ENCODE data around the gene SSUH2. TPM values are rescaled to one million over a fixed set of nuclear protein-coding genes. Genes with fewer than 3 reads are reported as not detected.

The SSUH2 gene
- total RNA-seq, 2 experiments from 2014 or later, result 0.16 TPM; not detected in 1

- CTCF ChIA-PET (ENCODE audit: unreplicated experiment), result no interaction called here
- no TSS peak for BruUV-seq (replicated peaks)
These were observed 1.8 kb upstream of the SSUH2 start for GRCh38 chr3:8646313-8646938.

GRCh38 chr3:8645712-8646111, 1.1 kb upstream of the SSUH2 start:
- BruUV-seq (replicated peaks), result no TSS peak
- H3K9me2 ChIP-seq (ENCODE audit: insufficient read depth, low read length), result no peaks in the 10 kb centered on the region
- no peak overlapping the region for H2AFZ ChIP-seq (ENCODE audit: low read length)
- CTCF ChIA-PET (ENCODE audit: unreplicated experiment), result no interaction called here
- no peak overlapping the region for H3K4me2 ChIP-seq (ENCODE audit: low read length)
- intact Hi-C loops (cut with micrococcal nuclease; ENCODE audit: unreplicated experiment), result no loop called here
- DNase-seq (ENCODE audit: low spot score), result no peak
- no peaks in the 10 kb centered on the region for H3K36me3 ChIP-seq (ENCODE audit: insufficient read depth, low read length)
- POLR2A ChIA-PET, result no interaction called here
- no peaks in the 10 kb centered on the region for H3K9me3 ChIP-seq (ENCODE audit: low read length)
- H3K4me3 ChIP-seq (ENCODE audit: low read depth, low read length, poor library complexity, severe bottlenecking), result no peak overlapping the region
- no peak overlapping the region for H3K27ac ChIP-seq (ENCODE audit: low read depth, low read length, poor library complexity, severe bottlenecking)
- no peaks in the 10 kb centered on the region for H3K4me1 ChIP-seq (ENCODE audit: insufficient read depth, low read length, poor library complexity, severe bottlenecking)
- no peak for TF ChIP-seq EZH2phosphoT487 (IDR thresholded peaks at IDR 0.05; ENCODE audit: borderline replicate concordance, low read depth, low read length)
- no peak for TF ChIP-seq CTCF (conservative IDR thresholded peaks at IDR 0.05; ENCODE audit: low read length)
- no peaks in the 10 kb centered on the region for H4K20me1 ChIP-seq (ENCODE audit: insufficient read depth, low read length)
- H3K79me2 ChIP-seq (ENCODE audit: insufficient read depth, low read depth, low read length), result no peaks in the 10 kb centered on the region

More at GRCh38 chr3:8646313-8646938, 1.8 kb upstream of the SSUH2 start:
- Histone ChIP-seq H3K79me2 (ENCODE audit: insufficient read depth, low read depth, low read length) (no peaks in the 10 kb centered on the region), H3K9me2 (ENCODE audit: insufficient read depth, low read length) (no peaks in the 10 kb centered on the region), H4K20me1 (ENCODE audit: insufficient read depth, low read length) (no peaks in the 10 kb centered on the region), H2AFZ (ENCODE audit: low read length) (no peak overlapping the region), H3K4me1 (ENCODE audit: insufficient read depth, low read length, poor library complexity, severe bottlenecking) (no peaks in the 10 kb centered on the region), H3K4me3 (ENCODE audit: low read depth, low read length, poor library complexity, severe bottlenecking) (no peak overlapping the region), H3K27ac (ENCODE audit: low read depth, low read length, poor library complexity, severe bottlenecking) (no peak overlapping the region), H3K36me3 (ENCODE audit: insufficient read depth, low read length) (no peaks in the 10 kb centered on the region), H3K4me2 (ENCODE audit: low read length) (no peak overlapping the region), H3K9me3 (ENCODE audit: low read length) (no peaks in the 10 kb centered on the region)
- POLR2A ChIA-PET, result no interaction called here
- DNase-seq (ENCODE audit: low spot score), result no peak
- intact Hi-C loops (cut with micrococcal nuclease; ENCODE audit: unreplicated experiment), result no loop called here
- TF ChIP-seq EZH2phosphoT487 (IDR thresholded peaks at IDR 0.05; ENCODE audit: borderline replicate concordance, low read depth, low read length) (no peak), CTCF (conservative IDR thresholded peaks at IDR 0.05; ENCODE audit: low read length) (no peak)

GRCh38 chr3:8643693-8644365, 769 bp downstream of the SSUH2 start:
- no TSS peak for BruUV-seq (replicated peaks)

More at GRCh38 chr3:8643693-8644365, 769 bp downstream of the SSUH2 start:
- Histone ChIP-seq H3K4me1 (ENCODE audit: insufficient read depth, low read length, poor library complexity, severe bottlenecking) (no peaks in the 10 kb centered on the region), H3K36me3 (ENCODE audit: insufficient read depth, low read length) (no peaks in the 10 kb centered on the region), H2AFZ (ENCODE audit: low read length) (no peak overlapping the region), H3K4me2 (ENCODE audit: low read length) (no peak overlapping the region), H3K27ac (ENCODE audit: low read depth, low read length, poor library complexity, severe bottlenecking) (no peak overlapping the region), H3K9me3 (ENCODE audit: low read length) (no peaks in the 10 kb centered on the region), H3K79me2 (ENCODE audit: insufficient read depth, low read depth, low read length) (no peaks in the 10 kb centered on the region), H3K4me3 (ENCODE audit: low read depth, low read length, poor library complexity, severe bottlenecking) (no peak overlapping the region), H3K9me2 (ENCODE audit: insufficient read depth, low read length) (no peaks in the 10 kb centered on the region), H4K20me1 (ENCODE audit: insufficient read depth, low read length) (no peaks in the 10 kb centered on the region)
- DNase-seq (ENCODE audit: low spot score), result no peak
- POLR2A ChIA-PET, result no interaction called here
- intact Hi-C loops (cut with micrococcal nuclease; ENCODE audit: unreplicated experiment), result no loop called here
- TF ChIP-seq CTCF (conservative IDR thresholded peaks at IDR 0.05; ENCODE audit: low read length) (no peak), EZH2phosphoT487 (IDR thresholded peaks at IDR 0.05; ENCODE audit: borderline replicate concordance, low read depth, low read length) (no peak)
- CTCF ChIA-PET (ENCODE audit: unreplicated experiment), result no interaction called here

Data from OCI-LY7 (cell line).